Heart left ventricle (tissue), 16 donors: ENCODE results near the gene TMOD4. TPM values are rescaled to one million over a fixed set of nuclear protein-coding genes. Genes with fewer than 3 reads are reported as not detected.

ENCODE experiments used
- ATAC-seq, 4 donors: fragments of 200-7000 bp; cut with Tn5 transposase; one replicate each; pipeline ENCODE4 v1.9.1; 2020 to 2022; ENCODE audit warnings: moderate library complexity in 4 of 4, mild to moderate bottlenecking in 3 of 4, moderate number of reproducible peaks in 1 of 4
- DNase-seq, 5 donors: peaks; one replicate each; pipeline ENCODE4 v3.0.0-alpha.2; 2020
- H3K27ac ChIP-seq, 12 donors: fragments of 200-600 bp; sonication (generic) in 4 of 12; one replicate each; pipeline versions ENCODE4 v1.5.0 to v1.8.0; 2016 to 2022; ENCODE audit warnings: mild to moderate bottlenecking in 2 of 12
- H3K27me3 ChIP-seq, 9 donors: fragments of 200-600 bp; sonication (generic) in 2 of 9; one replicate each; pipeline versions ENCODE4 v1.5.1 to v1.8.0; 2016 to 2022; ENCODE audit warnings: mild to moderate bottlenecking in 3 of 9
- H3K36me3 ChIP-seq, 9 donors: fragments of 200-600 bp; sonication (generic) in 2 of 9; one replicate each; pipeline versions ENCODE4 v1.5.0 to v1.8.0; 2018 to 2022; ENCODE audit warnings: mild to moderate bottlenecking in 2 of 9
- H3K4me1 ChIP-seq, 12 donors: fragments of 200-600 bp; sonication (generic) in 4 of 12; one replicate each; pipeline versions ENCODE4 v1.5.0 to v1.8.0; 2016 to 2022; ENCODE audit warnings: mild to moderate bottlenecking in 3 of 12
- H3K4me3 ChIP-seq, 12 donors: fragments of 200-600 bp; sonication (generic) in 4 of 12; one replicate each; pipeline versions ENCODE4 v1.5.0 to v1.8.0; 2017 to 2022; ENCODE audit warnings: mild to moderate bottlenecking in 9 of 12, moderate library complexity in 4 of 12
- H3K9me3 ChIP-seq, 12 donors: fragments of 200-600 bp; sonication (generic) in 4 of 12; one replicate each; pipeline versions ENCODE4 v1.5.0 to v1.8.0; 2016 to 2022; ENCODE audit warnings: mild to moderate bottlenecking in 1 of 12
- CTCF ChIP-seq, 12 donors: fragments of 200-600 bp; sonication (generic) in 4 of 12; IDR thresholded peaks; one replicate each; pipeline versions ENCODE4 v1.5.0 to v1.8.0; 2018 to 2022; ENCODE audit warnings: antibody characterized with exemption in 12 of 12, mild to moderate bottlenecking in 5 of 12
- POLR2A ChIP-seq, 2 donors: fragments of 450-650 bp; IDR thresholded peaks; one replicate each; pipeline ENCODE4 v1.6.1; 2017; ENCODE audit warnings: antibody characterized with exemption in 2 of 2, mild to moderate bottlenecking in 2 of 2, moderate library complexity in 2 of 2
- WGBS, 4 donors: extraction: QIAGEN DNeasy Blood & Tissue Kit in 2 of 4; methylation state at CpG; one replicate each; pipeline versions ENCODE4 v1.1.5 to v1.1.7; 2013 to 2018; 5-methylcytosine and 5-hydroxymethylcytosine counted together
- intact Hi-C, 10 donors: fragments of 100-400 bp; cut with DNase I; formaldehyde crosslinking; loops; one replicate each; pipeline versions ENCODE4 v1.11.1 to v1.14.2; 2022
- long read RNA-seq, 3 donors: library from polyadenylated mRNA; unstranded; transcript quantifications; one replicate each; pipeline ENCODE4 v2.0.0, GENCODE V29; 2020 to 2021
- polyA plus RNA-seq, 2 donors: library from polyadenylated mRNA; stranded (reverse); fragments of 200-250 nt; gene quantifications; one replicate each; pipeline ENCODE4 v1.2.3, GENCODE V29; 2013
- total RNA-seq, 9 donors: library from RNA; depleted of rRNA in 2 of 9; stranded (reverse); fragments of >200 nt in 2 of 9; fragmentation: NEBNext Ultra II Directional in 3 of 9; extraction: Animal tissue kit (Norgen Biotek cat#: 25700) in 3 of 9; gene quantifications; one replicate each; pipeline versions ENCODE4 v1.1.0 to v1.2.4, GENCODE V29; 2016 to 2023
- donor health status: ischemic (EF 13 %, LVEDD 7.1; RV severe dilation, severe dysfunction).
- donor health status: healthy with polysubstance abuse.
- donor health status: DM: no; HTN: yes; CAD: no.
- donor health status: DM: no; HTN: no; CAD: no.
- donor health status: ischemic (EF 25% LVEDD 6.9; RV normal size, moderate dysfunction).
- donor health status: ischemic (EF 25% LVEDD 5.7; RV mildly dilated, moderate dysfunction).
- donor health status: healthy.
- donor health status: DM: yes; HTN: yes; CAD: no.
- donor health status: ischemic (EF 35%, LVEDD 5.7; RV mildly dilated, moderate dysfunction).
- donor health status: nonischemic (EF 11% LVEDD 7.7; RV severe dilation, severe dysfunction).
- donor health status: DM: yes; HTN: yes; CAD: no.
- donor health status: PGD.
- donor health status: ischemic (EF 29% LVEDD 5.4; RV normal size, mild dysfunction).
- donor health status: nonischemic (EF 23%, LVEDD 6.1; RV moderate dilation, normal function).

TMOD4 gene
- total RNA-seq (under 1 TPM in 3 of 9 donors, not detected in 6; 0.37 to 0.61 (median 0.50) TPM), polyA plus RNA-seq (not detected)
- long read RNA-seq, donor 1: 0 reads
- long read RNA-seq, donor 2: 0 reads
- long read RNA-seq, donor 3, partial matches to known transcripts: 0 of 1 reads
- long read RNA-seq, donor 3, other reads (novel, unspliced or antisense): 1 of 1 reads

- peak in 3 of 4 donors; percentile 56 to 66 (median 61) for ATAC-seq
- intact Hi-C loops: no loop called here
- WGBS, 4 donors: 54 to 65% (median 61%) methylated on average over 4 of the region's 4 CpGs
- Histone ChIP-seq H3K4me3 (no peak within 1 kb of the TSS), H3K9me3 (no peaks in the 10 kb centered on the region), H3K36me3 (peaks cover 0 to 96% (median 71%) of the 10 kb centered on the region in 9 donors), H3K27ac (no peak within 1 kb of the TSS), H3K4me1 (peaks cover 0 to 11% (median 0%) of the 10 kb centered on the region in 12 donors), H3K27me3 (no peaks in the 10 kb centered on the region)
- DNase-seq: no peak
- TF ChIP-seq CTCF (IDR thresholded peaks at IDR 0.05): peak in 11 of 12 donors; percentile 7 to 50 (median 31)
- TF ChIP-seq POLR2A (IDR thresholded peaks at IDR 0.05): no peak
These were observed at the start of gene TMOD4 for GRCh38 chr1:151175863-151176262. TMOD4 (minus strand) TSS chr1:151175981; CDS start chr1:151174875, 1,106 bp downstream.

GRCh38 chr1:151222130-151222529 is 46.3 kb upstream of the TMOD4 start:
- Histone ChIP-seq H3K27ac (no peak overlapping the region), H3K9me3 (no peaks in the 10 kb centered on the region), H3K4me3 (no peak overlapping the region), H3K36me3 (peaks cover 0 to 63% (median 27%) of the 10 kb centered on the region in 9 donors), H3K27me3 (no peaks in the 10 kb centered on the region), H3K4me1 (peaks cover 0 to 24% (median 4%) of the 10 kb centered on the region in 12 donors)
- TF ChIP-seq CTCF (IDR thresholded peaks at IDR 0.05) (no peak), POLR2A (IDR thresholded peaks at IDR 0.05) (no peak)
- peak; percentile 22 to 69 (median 54) for ATAC-seq
- no peak for DNase-seq
- 58 to 71% (median 63%) methylated on average over 4 of the region's 4 CpGs for WGBS, 4 donors
- intact Hi-C loops: no loop called here

GRCh38 chr1:151221616-151222015 is 45.8 kb upstream of the TMOD4 start:
- ATAC-seq: no peak
- Histone ChIP-seq H3K4me3 (no peak overlapping the region), H3K9me3 (no peaks in the 10 kb centered on the region), H3K27ac (no peak overlapping the region), H3K27me3 (no peaks in the 10 kb centered on the region), H3K4me1 (peaks cover 0 to 29% (median 4%) of the 10 kb centered on the region in 12 donors), H3K36me3 (peaks cover 0 to 58% (median 24%) of the 10 kb centered on the region in 9 donors)
- intact Hi-C loops: no loop called here
- WGBS, 4 donors: 87 to 92% (median 89%) methylated on average over 1 of the region's 1 CpG
- TF ChIP-seq CTCF (IDR thresholded peaks at IDR 0.05): no peak
- no peak for DNase-seq

- 16 to 30% (median 29%) methylated on average over 2 of the region's 2 CpGs for WGBS, 4 donors
- H3K36me3 ChIP-seq: peaks cover 0 to 62% (median 25%) of the 10 kb centered on the region in 9 donors
- no peak overlapping the region for H3K4me3 ChIP-seq
- intact Hi-C loops: no loop called here
- peaks cover 0 to 19% (median 5%) of the 10 kb centered on the region in 12 donors for H3K4me1 ChIP-seq
- TF ChIP-seq CTCF (IDR thresholded peaks at IDR 0.05): no peak
- TF ChIP-seq POLR2A (IDR thresholded peaks at IDR 0.05): no peak
- ATAC-seq: no peak
- no peak for DNase-seq
- no peak overlapping the region for H3K27ac ChIP-seq
- no peaks in the 10 kb centered on the region for H3K9me3 ChIP-seq
- no peaks in the 10 kb centered on the region for H3K27me3 ChIP-seq
These were observed 37.8 kb upstream of the TMOD4 start for GRCh38 chr1:151213560-151213959.
